ENCODE measurements around the gene INF2.

INF2 gene

DNA sequence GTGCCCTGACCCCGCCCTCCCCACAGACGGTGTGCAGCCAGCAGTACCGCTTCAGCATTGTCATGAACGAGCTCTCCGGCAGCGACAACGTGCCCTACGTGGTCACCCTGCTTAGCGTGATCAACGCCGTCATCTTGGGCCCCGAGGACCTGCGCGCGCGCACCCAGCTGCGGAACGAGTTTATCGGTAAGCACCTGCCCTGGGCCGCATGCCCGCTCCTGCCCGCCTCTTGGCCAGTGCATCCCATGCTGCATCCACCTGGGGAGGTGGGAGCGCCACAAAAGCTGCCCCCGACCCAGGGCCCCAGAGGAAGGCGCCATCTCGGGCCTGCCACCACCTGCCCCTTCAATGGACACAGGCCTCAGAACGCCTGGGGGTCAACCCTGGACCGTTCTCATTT lies 13.9 kb downstream of the INF2 start:
- no peaks in the 10 kb centered on the region for H3K4me1 ChIP-seq (ENCODE audit: control insufficient read depth in 1 of 2, insufficient read depth in 1 of 2, low read depth in 1 of 2, low read length in 1 of 2)
- H3K4me3 ChIP-seq (ENCODE audit: low read depth in 1 of 2, low read length in 1 of 2), result no peak overlapping the region
- H3K27ac ChIP-seq, result no peak overlapping the region
- H3K36me3 ChIP-seq, result no peaks in the 10 kb centered on the region
- TF ChIP-seq, protein P1, sequence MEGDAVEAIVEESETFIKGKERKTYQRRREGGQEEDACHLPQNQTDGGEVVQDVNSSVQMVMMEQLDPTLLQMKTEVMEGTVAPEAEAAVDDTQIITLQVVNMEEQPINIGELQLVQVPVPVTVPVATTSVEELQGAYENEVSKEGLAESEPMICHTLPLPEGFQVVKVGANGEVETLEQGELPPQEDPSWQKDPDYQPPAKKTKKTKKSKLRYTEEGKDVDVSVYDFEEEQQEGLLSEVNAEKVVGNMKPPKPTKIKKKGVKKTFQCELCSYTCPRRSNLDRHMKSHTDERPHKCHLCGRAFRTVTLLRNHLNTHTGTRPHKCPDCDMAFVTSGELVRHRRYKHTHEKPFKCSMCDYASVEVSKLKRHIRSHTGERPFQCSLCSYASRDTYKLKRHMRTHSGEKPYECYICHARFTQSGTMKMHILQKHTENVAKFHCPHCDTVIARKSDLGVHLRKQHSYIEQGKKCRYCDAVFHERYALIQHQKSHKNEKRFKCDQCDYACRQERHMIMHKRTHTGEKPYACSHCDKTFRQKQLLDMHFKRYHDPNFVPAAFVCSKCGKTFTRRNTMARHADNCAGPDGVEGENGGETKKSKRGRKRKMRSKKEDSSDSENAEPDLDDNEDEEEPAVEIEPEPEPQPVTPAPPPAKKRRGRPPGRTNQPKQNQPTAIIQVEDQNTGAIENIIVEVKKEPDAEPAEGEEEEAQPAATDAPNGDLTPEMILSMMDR (IDR thresholded peaks at IDR 0.05), result no peak
- no peaks in the 10 kb centered on the region for H3K27me3 ChIP-seq
- H3K9me3 ChIP-seq, result no peaks in the 10 kb centered on the region

DNA sequence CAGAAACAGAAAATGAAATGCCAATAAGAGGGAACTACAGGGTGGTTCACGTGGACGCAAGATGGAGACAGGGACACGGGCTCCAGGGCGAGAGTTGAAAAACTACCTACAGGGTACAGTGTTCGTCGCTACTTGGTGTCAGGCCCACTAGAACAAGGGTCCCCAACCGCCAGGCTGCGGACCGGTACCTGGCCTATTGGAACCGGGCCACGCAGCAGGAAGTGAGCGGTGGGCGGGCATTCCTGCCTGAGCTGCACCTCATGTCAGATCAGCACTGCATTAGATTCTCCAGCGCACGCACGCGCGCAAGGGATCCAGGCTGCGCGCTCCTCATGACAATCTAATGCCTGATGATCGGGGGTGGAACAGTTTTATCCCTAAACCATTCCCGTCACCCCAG lies 14.8 kb downstream of the INF2 start:
- H3K27ac ChIP-seq, result no peak overlapping the region
- no peaks in the 10 kb centered on the region for H3K27me3 ChIP-seq
- H3K4me1 ChIP-seq (ENCODE audit: control insufficient read depth in 1 of 2, insufficient read depth in 1 of 2, low read depth in 1 of 2, low read length in 1 of 2), result no peaks in the 10 kb centered on the region
- no peaks in the 10 kb centered on the region for H3K36me3 ChIP-seq
- no peak overlapping the region for H3K4me3 ChIP-seq (ENCODE audit: low read depth in 1 of 2, low read length in 1 of 2)
- H3K9me3 ChIP-seq, result no peaks in the 10 kb centered on the region
- TF ChIP-seq, protein P1 (IDR thresholded peaks at IDR 0.05), result no peak

DNA sequence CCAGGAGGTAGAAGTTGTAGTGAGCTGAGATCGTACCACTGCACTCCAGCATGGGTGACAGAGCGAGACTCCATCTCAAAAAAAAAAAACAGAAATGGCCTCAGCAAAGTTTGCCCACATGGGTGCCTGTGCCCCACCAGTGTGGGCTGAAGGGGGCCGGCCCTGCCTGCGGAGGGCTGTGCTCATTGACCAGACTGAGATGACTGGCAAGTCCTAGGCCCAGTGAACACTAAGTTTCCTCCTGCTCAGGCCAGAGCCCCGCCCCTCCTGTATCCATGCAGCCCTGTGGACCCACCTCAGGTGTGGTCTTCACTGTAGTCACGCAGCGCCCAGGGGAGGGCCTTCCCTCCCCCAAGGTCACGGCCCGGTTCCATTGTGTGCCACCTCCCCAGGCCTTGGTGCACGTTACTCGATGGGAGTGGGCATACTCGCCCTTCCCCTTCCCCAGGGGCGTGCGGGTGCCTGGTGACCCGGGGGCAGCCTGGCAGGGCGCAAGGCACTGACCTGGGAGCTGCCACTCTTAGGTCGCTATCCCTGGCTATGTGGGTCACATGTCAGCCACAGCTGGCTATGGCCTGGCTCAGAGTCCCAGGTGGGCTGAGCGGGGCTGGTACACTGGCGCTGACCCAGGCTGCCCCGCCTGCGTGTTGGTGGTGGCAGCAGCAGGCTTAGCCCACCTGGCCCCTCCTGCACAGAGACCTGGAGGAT lies 16.1 kb downstream of the INF2 start:
- no peaks in the 10 kb centered on the region for H3K36me3 ChIP-seq

DNA sequence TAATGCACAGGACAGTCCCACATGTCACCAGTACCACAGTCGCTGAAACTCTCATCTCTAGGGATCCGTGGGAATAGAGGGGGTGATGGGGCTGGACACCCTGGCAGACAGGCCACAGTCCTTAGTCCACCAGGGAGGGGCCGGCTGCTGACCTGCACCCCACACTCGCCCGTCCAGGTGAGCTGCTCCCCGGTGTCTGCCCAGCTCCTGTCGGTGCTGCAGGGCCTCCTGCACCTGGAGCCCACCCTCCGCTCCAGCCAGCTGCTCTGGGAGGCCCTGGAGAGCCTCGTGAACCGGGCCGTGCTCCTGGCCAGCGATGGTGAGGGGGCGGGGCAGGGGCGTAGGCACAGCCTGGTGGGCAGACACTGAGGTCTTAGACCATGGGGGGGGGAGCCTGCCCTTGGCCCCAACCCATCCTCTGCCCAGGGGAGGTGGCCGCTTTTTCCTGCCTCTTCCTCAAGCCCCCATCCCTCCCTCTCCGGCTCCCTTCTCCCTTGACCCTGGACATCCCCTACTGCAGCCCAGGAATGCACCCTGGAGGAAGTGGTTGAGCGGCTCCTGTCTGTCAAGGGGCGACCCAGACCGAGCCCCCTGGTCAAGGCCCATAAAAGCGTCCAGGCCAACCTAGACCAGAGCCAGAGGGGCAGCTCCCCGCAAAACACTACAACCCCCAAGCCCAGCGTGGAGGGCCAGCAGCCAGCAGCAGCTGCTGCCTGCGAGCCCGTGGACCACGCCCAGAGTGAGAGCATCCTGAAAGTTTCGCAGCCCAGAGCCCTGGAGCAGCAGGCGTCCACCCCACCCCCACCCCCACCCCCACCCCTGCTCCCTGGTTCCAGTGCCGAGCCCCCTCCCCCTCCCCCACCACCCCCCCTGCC lies 17.6 kb downstream of the INF2 start:
- H3K9me3 ChIP-seq, result no peaks in the 10 kb centered on the region
- no peak overlapping the region for H3K27ac ChIP-seq
- H3K4me3 ChIP-seq (ENCODE audit: low read depth in 1 of 2, low read length in 1 of 2), result no peak overlapping the region
- H3K27me3 ChIP-seq, result no peaks in the 10 kb centered on the region
- H3K36me3 ChIP-seq, result no peaks in the 10 kb centered on the region
- no peaks in the 10 kb centered on the region for H3K4me1 ChIP-seq (ENCODE audit: control insufficient read depth in 1 of 2, insufficient read depth in 1 of 2, low read depth in 1 of 2, low read length in 1 of 2)
- TF ChIP-seq, protein P1 (IDR thresholded peaks at IDR 0.05), result no peak

More for the DNA sequence above, 16.1 kb downstream of the INF2 start:
- no peak overlapping the region for H3K4me3 ChIP-seq (ENCODE audit: low read depth in 1 of 2, low read length in 1 of 2)
- no peaks in the 10 kb centered on the region for H3K9me3 ChIP-seq
- TF ChIP-seq, protein P1 (IDR thresholded peaks at IDR 0.05), result no peak
- no peaks in the 10 kb centered on the region for H3K4me1 ChIP-seq (ENCODE audit: control insufficient read depth in 1 of 2, insufficient read depth in 1 of 2, low read depth in 1 of 2, low read length in 1 of 2)
- H3K27ac ChIP-seq, result no peak overlapping the region
- H3K27me3 ChIP-seq, result no peaks in the 10 kb centered on the region

DNA sequence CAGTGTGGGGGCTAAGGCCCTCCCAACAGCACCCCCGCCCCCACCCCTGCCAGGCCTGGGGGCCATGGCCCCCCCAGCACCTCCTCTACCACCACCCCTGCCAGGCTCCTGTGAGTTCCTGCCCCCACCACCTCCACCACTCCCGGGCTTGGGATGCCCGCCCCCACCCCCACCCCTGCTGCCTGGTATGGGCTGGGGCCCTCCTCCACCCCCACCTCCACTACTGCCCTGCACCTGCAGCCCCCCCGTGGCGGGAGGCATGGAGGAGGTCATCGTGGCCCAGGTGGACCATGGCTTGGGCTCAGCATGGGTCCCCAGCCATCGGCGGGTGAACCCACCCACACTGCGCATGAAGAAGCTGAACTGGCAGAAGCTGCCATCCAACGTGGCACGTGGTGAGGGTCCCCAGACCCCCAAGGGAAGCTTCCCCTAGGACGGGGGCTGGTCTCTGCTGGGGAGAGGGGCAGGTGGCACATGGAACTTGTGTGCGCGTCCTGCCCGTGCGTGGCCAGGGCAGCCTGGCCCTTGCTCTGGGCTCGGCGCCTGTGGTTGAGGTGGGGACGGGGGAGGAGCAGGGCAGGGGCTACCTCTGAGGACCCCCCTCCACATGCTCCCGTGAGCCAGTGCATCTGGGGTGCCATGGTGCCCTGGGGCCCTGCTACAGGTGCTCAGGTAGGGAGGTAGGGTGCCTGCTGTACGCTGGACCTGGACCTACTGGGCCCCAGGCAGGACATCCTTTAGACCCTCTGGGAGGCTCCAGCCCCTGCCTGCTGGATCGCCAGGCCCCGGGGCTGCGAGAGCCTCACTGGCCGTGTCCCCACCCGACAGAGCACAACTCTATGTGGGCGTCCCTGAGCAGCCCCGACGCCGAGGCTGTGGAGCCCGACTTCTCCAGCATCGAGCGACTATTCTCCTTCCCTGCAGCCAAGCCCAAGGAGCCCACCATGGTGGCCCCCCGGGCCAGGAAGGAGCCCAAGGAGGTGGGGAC lies 18.5 kb downstream of the INF2 start:
- H3K36me3 ChIP-seq, result no peaks in the 10 kb centered on the region
- H3K9me3 ChIP-seq, result no peaks in the 10 kb centered on the region
- TF ChIP-seq, protein P1 (IDR thresholded peaks at IDR 0.05), result no peak
- H3K4me3 ChIP-seq (ENCODE audit: low read depth in 1 of 2, low read length in 1 of 2), result no peak overlapping the region
- no peaks in the 10 kb centered on the region for H3K27me3 ChIP-seq
- H3K4me1 ChIP-seq (ENCODE audit: control insufficient read depth in 1 of 2, insufficient read depth in 1 of 2, low read depth in 1 of 2, low read length in 1 of 2), result no peaks in the 10 kb centered on the region
- no peak overlapping the region for H3K27ac ChIP-seq

Data from neutrophil (primary cell).